Pulmonary artery endothelial cell (primary cell): Measurements from ENCODE around the gene STRA6. TPM values are rescaled to one million over a fixed set of nuclear protein-coding genes. Genes with fewer than 3 reads are reported as not detected.

Experiments used
- DNase-seq: peaks from one replicate; pipeline ENCODE4 v3.0.0-alpha.2; 2011; ENCODE audit warnings: low read depth, low spot score
- total RNA-seq: library from RNA; depleted of rRNA; stranded (reverse); fragments of >200 nt; gene quantifications from 2 replicates; pipeline ENCODE4 v1.2.3, GENCODE V29; 2014

The STRA6 gene, protein sequence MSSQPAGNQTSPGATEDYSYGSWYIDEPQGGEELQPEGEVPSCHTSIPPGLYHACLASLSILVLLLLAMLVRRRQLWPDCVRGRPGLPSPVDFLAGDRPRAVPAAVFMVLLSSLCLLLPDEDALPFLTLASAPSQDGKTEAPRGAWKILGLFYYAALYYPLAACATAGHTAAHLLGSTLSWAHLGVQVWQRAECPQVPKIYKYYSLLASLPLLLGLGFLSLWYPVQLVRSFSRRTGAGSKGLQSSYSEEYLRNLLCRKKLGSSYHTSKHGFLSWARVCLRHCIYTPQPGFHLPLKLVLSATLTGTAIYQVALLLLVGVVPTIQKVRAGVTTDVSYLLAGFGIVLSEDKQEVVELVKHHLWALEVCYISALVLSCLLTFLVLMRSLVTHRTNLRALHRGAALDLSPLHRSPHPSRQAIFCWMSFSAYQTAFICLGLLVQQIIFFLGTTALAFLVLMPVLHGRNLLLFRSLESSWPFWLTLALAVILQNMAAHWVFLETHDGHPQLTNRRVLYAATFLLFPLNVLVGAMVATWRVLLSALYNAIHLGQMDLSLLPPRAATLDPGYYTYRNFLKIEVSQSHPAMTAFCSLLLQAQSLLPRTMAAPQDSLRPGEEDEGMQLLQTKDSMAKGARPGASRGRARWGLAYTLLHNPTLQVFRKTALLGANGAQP
- total RNA-seq: not detected in 2 replicates

- no peak for DNase-seq
Observed at GRCh38 chr15:74202452-74203401, at the start of gene STRA6. STRA6 (minus strand) TSS chr15:74202787; CDS start chr15:74202267, 520 bp downstream.

DNA sequence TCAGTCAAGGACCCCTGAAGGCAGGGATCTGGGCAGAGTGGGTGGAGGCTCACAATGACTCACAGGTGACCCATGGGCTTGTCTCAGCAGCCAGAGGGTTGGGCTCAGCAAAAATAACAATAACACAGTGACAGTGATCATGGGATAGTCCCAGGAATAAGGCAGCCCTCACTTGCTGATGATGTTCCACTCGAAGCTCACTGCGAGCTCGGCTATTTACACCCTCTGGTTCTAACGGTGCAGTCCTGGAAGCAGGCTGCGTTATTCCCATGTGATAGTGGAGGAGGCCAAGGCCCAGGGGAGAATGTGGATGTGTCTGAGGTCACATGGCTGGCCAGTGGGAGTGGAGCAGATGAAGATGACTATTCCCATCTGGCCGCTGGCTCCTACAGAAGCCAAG, 49.7 kb upstream of the STRA6 start:
- no peak for DNase-seq

DNA sequence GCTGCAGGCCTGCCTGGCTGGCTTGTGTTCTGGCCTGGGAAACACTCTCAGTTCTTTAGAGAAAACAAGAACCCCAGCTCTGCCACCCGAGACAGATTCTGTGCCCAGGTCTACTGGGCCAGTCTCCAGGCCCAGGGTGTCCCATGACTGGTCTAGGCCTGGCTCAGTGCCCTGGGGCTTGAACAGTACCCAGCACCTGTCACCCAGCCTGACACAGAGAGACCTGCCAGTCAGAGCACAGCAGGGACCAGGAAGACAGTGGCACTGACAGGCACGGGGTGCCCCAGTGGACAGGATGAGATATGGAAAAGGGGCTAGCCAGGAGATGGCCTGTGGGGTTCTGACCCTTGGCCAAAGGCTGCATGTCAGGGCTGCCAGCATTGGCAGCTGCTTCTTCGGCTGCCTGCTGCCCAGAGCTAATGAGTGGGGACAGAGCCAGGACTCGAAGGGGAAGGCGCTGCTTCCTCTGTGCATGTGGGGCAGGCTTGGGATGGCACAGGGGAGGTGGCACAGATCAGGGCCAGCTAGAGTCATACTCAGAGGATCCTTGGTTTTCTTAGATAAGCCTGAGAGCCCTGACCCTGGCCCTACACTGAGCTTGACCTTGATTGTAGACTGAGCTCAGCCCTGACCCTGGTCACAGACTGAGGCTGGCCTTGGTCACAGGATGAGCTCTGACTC, 48.7 kb upstream of the STRA6 start:
- DNase-seq: no peak

DNA sequence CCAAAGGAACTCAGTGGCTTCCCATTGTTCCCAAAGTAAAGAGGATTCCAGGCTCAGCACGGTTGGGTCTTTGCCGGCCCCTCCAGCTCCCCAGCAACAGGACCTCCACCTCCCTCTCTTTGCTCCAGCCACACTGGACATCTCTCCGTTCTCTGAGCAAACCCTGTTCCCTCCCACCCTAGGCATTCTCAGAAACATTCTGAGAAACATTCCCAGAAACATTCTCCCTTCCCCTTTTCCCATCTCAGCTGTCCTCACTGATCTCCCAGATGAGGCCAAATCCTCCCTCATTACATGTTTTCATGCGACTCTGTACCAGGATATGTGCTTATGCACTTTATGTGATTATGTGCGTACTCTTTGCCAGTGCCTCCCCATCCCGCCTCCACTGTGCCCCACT, 47.7 kb upstream of the STRA6 start:
- no peak for DNase-seq

GRCh38 chr15:74245342-74245931, 42.9 kb upstream of the STRA6 start:
- DNase-seq: no peak

DNA sequence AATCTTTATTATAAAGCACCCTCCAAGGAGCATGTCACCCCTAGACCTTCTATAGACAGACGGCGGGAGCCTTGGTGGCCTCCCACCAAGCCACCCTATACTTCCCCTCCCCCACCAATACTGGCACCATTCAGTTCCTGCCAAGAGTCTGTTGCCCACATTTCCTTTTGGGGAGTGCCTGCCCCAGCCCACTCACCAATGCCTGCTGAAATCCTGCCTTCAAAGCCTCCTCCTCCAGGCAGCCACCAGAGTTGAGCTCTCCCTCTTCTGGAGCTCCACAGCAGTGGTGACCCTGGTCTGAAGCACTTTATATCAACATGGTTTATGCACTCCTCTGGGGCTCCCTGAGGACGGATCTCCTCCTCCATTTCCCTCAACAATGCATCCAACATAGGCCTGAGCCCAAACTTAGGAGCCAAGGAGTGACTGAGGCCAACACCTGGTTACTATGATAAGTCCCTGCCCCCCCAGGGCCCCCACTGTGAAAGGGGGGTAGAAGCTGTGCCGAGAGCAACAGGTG, 42.3 kb upstream of the STRA6 start:
- no peak for DNase-seq

DNA sequence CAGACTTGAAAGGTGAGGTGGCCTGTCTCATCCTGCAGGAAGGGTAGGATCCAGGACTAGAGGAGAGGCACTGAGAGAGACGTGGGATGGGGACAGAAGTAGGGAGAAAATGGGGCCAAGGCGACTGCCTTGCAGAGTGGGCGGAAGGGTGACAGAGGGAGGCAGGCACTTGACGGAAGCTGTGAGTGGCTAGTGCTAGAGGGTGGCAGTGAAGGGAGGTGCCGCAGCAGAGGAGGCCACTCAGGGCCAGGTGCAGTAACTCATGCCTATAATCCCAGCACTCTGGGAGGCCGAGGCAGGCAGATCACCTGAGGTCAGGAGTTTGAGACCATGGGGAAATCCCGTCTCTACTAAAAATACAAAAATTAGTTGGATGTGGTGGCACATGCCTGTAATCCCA, 40.8 kb upstream of the STRA6 start:
- DNase-seq: no peak

GRCh38 chr15:74242441-74243185, 40.0 kb upstream of the STRA6 start:
- DNase-seq: no peak

DNA sequence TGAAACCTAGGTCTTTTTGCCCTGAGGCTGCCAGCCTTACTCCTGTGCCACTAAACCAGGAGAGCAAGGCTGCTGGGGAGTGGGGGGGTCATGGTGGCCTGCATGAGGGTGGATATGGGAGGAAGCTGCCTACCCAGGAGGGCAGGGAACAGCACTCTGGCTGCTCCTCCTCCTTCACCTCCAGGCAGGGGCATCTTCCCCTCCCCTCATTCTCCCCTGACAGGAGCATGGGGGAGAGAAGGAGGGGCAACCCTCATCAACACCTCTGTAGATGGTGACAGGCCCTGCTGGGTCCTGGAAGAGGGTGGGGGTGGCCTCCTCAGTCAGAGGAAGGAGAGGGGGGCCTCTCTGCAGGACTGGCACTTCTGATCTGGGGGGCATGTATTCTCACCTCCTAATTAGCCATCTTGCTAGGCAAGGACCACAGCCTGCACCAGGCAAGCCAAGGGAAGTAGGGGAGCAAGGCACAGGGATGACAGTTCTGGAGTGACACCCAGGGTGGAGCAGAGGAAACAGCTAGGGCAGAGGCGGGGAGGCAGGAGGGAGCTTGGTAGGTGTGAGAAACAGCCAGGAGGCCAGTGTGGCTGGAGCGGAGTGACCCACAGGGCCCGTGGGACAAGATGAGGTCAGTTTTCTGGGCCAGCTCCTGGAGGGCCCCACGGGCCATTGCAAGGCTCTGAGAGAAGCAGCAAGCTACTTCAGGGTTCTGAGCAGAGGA, 38.5 kb upstream of the STRA6 start:
- no peak for DNase-seq

- peak; percentile 79 for DNase-seq
Observed at GRCh38 chr15:74240002-74240568, 37.5 kb upstream of the STRA6 start.

DNA sequence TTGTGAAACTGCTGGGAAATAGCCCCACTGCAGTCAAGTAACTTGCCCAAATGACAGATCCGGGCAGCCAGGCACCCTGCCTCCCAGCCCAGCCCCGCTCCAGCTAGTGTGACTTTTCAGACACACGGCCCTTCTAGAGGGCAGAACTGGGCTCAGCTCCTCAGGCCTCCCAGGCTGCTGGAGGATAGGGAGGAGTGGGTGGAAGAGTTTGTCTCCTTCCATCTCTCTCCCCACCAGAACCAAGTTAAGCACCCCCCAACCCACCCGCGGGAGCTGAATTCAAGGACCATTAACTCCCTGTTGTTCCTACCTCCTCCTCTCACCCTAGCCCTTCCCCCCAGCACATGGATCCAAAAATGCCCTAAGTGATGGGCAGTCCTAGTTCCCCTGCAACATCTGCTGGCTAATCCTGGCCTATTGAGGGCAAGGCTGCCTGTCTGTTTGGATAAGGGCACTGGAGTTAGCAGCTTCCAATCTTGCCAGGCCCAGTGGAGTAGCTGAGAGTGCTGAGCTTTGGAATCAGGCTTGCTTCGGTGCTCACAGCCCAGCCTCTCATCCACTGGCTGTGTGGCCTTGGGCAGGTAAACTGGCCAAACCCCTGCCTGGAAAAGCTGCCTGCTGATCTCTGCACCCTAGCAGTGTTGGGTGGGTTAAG, 36.6 kb upstream of the STRA6 start:
- no peak for DNase-seq

DNA sequence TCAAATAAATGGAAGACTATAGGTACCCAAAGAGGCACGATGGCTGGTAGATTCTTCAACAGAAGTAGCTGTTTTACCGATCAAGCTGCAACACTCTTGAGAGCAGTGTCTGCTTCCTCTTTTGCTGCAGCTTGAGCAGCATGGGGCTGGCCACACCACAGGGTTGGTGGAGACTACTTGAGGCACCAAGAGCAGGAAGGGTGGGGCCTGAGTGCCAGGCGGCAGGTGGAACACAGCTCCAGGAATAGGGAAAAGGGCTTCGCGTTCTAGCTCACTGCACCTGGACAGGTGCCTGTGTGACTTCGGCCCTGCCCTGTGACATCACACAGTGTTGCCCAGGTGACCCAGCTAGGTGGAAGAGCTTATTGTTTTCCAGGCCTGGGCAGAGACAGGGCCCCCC, 33.4 kb upstream of the STRA6 start, which contains the start of gene CCDC33:
TSS of gene CCDC33 (plus strand) at position 365 of the 400 bp plus-strand sequence. CDS start 394 bp downstream, outside the sequence.
- no peak for DNase-seq

DNA sequence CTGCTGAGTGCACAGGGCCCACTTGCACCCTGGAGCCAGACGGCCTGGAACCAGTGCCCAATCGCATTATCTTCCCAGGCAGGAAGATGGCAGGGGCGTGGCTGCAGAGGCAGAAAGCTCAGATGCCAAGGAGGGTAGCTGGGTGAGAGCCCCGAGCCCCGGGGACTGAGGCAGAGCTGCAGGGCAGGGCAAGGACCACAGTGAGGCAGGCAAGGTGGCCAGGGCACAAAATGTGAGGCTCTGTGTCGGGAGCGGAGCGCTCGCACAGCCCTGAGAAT, 31.9 kb upstream of the STRA6 start:
- DNase-seq: no peak

- no peak for DNase-seq
Observed at GRCh38 chr15:74233851-74234597, 31.4 kb upstream of the STRA6 start.

DNA sequence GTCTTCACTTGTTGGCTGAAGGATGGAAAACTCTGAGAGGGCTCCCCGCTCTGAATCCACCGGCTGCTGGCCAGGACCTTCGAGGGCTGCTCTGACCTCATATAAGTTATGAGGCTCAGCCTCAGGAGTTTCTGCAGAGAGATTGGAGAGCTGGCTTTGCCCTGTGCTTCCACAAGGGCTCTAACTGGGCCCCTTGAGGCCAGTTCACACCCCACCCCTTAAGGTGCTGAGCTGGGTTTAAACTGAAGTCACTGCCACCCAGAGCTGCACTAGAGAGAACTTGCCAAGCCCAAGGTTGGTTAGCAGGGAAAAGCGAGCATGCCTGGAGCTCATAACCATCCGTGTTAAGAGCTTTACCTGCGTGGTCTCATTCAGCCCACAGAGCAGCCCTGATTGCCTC, 30.8 kb upstream of the STRA6 start:
- no peak for DNase-seq

GRCh38 chr15:74231475-74231874, 28.9 kb upstream of the STRA6 start:
- no peak for DNase-seq

- DNase-seq: no peak
Observed at GRCh38 chr15:74229686-74230085, 27.1 kb upstream of the STRA6 start.

GRCh38 chr15:74228723-74229081, 26.1 kb upstream of the STRA6 start:
- DNase-seq: no peak
